DMS153 treated with DMSO at 0.1 percent for 48 hours (cell line): ENCODE data around the gene FBXO48.

Source experiments
- DNase-seq: peaks from one replicate; lab custom pipeline; 2025; ENCODE audit not compliant: unreplicated experiment; lab: John Stamatoyannopoulos, UW

FBXO48 gene

DNA sequence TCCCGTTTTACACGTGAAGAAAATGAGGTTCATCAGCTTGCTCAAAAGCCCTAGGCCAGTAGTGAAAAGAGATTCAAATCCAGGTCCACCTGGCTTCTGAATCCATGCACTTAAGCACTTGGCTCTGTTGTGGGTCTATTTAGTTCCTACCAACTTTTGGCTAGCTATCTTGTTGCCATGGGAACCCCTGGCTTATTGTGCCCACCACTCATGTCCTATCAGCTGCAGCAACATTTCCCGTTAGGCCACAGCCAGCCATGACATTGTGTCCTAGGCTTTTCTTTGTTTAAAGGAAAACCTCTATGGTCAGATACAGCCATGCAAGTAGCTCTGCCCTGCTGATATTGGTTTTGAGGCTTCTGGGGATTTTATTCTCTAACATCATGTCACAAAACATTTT, 52.2 kb downstream of the FBXO48 start:
- no peak for DNase-seq

DNA sequence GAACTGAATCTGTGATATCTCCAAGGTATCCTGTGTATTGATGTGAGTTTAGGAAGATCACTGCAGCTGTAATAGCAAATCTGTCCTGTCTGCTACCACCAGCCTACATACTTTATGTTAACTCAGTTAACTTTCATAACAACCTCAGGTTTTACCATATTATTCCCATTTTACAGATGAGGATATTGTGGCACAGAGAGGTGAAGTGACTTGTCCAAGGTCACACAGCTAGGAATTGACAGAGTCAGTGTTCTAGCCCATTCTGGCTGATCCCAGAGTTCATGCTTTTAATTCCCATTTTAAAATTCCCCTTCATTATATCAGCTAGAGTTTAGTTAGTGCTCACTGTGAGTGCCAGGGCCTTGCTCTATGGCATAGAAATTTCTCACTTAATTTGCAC, 52.6 kb downstream of the FBXO48 start:
- DNase-seq = no peak

DNA sequence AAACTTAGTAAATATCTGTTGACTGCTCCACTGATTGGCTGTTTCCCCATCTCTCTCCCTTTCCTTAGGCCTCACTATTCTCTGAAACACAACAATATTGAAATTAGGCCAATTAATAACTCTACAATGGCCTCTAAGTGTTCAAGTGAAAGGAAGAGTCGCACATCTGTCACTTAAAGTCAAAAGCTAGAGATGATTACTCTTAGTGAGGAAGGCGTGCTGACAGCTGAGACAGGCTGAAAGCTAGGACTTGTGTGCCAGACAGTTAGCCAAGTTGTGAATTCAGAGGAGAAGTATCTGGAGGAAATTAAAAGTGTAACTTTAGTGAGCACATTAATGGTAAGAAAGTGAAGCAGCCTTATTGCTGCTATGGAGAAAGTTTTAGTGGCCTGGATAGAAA, 53.6 kb downstream of the FBXO48 start:
- no peak for DNase-seq

DNA sequence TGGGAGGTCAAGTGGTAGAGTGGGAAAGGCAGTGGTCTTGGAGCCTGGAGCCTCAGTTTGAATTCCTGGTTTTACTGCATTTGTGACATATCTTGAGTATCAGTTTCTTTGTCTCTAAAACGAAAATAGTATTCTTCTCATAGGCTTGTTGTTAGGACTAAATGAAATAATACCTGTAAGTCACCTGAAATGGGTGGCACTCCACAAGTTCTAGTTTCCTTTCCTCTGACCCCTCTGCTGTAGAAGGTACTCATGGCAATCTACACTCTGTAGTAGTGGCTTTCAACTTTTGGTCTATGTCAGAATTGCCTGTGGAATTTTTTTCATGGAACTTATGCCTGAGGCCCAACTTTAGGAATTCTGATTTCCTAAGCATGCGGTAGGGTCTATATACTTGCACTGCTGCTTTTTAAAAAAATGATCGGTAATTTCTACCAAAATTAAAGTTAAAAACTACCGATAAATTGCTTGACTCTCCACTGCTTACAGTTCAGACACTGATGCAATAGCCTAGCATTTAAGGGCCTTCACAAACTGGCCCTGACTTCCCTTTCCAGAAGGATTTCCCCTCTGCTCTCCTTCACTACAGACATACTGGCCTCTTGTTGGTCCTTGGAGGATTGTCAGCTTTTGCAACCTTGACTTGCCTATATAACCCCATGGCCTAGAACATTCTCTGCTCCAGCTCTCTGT, 54.8 kb downstream of the FBXO48 start:
- no peak for DNase-seq

DNA sequence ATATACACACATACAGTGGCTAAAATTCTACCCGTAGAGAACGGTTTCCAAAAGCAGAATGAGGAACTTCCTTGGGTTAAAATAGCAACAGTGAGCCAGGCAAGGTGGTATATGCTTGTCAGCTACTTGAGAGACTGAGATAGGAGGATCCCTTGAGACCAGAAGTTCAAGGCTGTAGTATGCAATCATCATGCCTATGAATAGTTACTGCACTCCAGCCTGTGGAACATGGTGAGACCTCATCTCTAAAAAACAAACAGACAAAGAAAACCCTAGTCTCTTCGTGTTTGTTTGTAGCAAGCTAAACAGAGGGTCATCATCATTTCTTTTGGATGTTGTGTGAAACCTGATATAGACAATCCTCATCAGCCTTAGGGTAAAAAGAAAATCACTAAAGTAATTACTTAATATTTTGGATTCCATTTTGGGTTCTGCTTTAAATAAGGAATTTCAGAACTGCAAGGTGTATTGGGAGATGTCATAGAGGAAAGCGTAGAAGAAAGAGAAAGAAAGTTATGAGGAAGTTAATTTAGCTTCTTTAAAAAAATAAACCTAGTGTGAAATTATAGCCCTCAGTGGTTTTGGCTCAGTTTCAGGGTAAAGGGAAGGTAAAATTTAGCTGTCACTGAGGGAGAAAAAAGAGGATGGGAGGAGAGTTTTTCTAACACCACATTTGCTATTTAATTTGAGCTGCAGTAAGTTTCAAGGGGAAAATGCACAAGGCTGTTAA, 55.5 kb downstream of the FBXO48 start:
- no peak for DNase-seq
